ENCODE measurements around the gene SEMA4C.
A peak's percentile ranks its signal among the peaks of the same experiment; 100 is the strongest.

The SEMA4C gene

DNA sequence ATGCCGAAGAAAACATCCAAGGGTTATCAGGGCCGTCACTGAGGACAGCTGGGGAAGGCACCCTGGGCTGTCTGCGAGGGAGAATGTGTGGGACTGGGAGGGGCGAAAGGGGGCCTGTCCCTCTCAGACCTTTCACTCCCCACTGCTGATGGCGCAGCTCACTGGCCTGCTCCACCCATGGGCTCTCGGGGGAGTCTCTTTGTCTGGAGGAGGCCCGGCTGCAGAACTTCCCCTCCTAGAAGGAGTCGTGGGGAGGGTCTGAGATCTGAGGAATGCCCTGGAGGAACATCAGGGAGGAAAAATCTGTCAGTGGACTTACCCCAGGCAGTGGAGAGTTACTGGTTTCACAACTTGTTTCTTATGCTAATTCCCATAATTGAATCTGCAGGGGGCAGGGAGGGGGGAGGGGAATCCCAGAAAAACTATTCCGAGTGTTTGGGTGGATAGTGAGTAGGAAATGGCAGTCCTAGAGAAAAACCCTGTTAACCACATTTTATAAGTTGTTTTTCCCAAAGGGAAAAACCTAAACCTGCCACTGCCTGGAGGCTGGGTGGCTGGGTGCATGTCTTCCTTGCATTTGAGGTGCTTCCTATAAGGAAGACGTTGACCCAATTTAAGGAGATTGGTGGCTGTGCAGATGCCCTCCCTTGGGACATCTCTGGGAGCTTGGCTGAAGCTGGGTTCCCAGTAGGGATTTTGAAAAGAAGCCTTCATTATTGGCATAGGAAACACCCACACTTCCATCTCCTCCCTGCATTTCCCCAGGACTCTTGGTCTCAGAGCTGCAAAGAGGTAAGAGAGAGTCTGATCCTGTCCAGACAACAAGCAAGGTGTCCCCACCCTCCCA lies 11.7 kb upstream of the SEMA4C start:
- DNase-seq (ENCODE audit: low read depth) = no peak

DNA sequence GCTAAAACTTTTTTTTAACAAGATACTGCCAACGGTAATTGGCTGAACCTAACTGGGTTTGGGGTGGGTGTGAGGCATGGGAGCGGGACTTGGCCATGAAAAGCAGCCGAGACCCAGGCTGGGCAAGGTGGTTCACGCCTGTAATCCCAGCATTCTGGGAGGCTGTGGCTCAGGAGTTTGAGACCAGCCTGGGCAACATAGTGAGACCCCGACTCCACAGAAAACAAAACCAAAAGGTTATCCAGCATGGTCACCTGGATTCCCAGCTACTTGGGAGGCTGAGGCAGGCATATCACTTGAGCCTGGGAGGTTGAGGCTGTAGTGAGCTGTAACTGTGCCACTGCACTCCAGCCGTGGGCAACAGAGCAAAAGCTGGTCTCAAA lies 11.0 kb upstream of the SEMA4C start:
- no peak for DNase-seq (ENCODE audit: low read depth)

DNA sequence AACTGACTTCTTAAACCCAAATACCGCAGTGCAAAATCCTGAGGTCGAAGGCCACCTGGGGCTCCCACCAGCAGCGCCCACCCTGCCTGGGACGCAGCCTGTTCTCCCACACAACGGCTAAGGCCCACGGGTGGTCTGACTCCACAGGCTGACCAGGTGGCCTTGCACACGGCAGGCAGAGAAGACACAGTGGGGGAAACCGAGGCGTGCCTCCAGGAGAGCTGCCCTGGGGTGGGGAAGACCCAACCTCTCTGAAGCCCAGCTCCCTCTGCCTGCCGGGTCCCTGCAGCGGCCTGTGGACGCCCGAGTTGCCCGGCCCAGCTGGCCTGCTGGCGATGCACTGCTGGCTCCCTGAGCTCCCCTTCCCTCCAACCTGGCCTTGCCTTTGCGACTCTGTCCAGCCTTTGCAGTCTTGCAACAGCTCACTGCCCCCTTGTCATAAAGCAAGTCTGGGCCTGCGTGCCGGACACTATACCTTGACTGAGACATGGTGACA lies 9.7 kb upstream of the SEMA4C start:
- DNase-seq (ENCODE audit: low read depth) = no peak

DNA sequence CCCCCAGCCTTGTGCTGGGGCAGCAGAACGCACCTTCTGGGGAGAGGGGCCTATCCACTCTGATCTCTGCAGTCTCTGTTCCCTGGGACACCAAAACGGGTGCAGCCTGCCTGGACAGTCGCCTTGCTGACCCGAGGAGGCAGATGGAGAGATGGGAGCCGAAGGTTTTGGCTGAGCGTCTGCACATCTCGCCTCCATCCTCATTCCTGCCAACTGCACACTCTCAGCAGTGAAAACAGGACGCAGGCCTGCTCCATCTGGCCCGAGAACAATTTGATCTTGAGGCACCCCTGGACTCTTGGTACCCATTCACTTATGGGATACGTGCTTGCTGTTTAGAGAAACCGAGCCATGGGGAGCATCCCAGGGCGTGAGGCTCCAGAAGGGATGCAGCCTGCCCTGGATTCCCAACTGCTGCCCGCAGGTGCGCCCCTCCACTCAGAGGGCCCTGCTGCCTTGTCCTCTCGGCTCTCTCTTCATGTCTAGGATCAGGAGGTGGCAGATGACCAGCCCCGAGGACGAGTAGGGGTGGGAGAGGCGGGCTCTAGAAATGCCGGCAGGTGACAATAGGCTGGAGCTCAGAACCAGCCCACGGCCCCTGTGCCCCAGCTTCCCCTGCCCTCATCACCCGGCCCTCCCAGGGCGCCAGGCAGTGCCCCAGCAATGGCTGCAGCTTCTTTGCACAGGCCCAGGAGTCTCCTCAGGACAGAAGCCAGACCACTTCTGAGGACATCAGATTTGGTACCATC lies 9.1 kb upstream of the SEMA4C start:
- DNase-seq (ENCODE audit: low read depth) = no peak

DNA sequence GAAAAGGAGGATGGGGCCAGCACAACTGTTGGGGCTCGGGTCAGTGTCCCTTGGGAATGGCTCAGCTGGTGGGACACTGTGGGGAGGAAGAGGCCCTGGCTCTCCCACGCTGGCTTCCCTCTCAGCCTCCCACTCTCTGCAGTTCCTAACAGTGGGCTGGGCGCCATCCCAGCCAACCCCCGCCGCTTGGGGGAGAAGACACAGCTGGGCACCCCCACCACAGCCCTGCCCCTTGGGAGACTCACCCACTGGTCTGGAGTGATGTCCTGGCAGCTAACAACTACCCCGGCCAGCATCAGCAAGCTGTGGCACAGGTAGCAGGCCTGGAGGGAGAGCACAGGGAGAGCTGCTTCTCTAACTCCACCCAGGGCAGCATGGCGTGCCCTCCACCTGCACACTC lies 8.3 kb upstream of the SEMA4C start:
- DNase-seq (ENCODE audit: low read depth) = no peak

DNA sequence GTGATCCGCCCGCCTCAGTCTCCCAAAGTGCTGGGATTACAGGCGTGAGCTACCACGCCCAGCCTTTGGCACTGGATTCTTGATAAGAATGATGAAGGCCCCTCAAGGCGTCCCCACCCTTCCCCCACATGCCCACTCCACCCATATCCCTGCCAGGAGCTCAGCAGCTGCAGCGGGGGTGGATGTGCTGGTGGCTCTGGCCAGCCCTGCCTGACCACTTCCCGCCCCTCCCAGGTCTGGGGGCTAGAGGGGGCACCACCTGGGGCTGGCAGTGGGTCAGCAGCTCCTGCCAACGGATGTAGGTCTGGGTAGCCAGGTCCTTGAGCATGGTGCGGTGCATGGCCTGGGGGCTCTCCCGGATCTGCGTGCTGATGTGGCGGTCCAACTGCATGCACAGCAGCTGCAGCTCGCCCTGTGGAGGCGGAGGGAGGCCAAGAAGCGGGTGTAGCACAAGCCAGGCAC lies 7.8 kb upstream of the SEMA4C start:
- no peak for DNase-seq (ENCODE audit: low read depth)

DNA sequence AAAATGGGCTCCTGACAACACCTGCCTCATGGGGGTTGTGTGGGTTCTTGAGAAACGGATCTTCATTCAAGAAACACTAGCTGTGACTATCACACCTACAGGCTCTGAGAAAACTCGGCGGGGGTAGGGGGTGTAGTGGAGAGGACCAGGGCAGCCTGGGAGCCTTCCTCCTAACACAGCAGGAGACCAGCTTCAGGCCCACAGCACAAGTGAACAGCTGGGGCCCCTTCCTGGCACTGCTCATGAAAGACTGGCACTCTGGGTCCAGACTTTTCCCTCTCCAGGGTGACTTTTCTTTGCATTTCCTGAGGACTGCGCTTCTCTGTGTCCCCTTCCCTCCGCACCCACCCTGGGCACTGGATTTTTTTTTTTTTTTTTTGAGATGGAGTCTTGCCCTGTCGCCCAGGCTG lies 7.2 kb upstream of the SEMA4C start:
- no peak for DNase-seq (ENCODE audit: low read depth)

DNA sequence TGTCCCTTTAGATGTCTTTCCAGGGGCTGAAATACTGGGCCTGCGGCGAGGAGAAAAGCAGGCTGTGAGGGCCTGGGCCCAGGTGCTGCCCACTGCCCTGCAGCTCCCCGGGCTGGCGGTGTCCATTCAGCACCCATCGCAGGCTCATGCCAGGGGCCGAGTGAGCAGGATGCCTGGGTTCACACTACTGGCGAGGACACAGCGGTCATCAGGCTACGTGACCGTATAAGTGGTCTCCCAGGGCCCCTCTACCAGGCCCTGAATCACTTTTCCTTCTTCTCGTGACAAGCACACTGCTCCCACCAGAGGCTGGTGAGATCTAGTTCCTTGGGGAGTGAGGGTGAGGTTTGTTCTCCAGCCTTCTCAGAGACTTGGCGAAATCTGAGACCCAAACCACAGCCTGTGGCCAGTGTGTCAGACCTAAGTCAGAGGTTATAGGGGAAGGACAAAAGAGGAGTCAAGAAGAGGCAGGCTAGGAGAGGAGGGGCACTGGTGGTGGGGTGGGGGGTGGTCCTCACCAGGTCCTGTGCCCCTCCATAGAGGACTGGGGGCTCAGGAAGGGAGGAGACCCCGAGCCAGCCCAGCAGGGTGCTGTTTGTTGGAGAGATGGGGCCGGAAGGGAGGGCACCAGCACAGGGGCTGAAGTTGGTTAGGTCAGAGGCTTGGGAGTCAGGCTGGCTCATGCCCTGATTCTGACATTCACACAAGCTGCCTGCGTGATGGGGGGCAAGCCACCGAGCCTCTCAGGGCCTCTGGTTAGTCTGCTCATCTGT lies 6.6 kb upstream of the SEMA4C start:
- no peak for DNase-seq (ENCODE audit: low read depth)

DNA sequence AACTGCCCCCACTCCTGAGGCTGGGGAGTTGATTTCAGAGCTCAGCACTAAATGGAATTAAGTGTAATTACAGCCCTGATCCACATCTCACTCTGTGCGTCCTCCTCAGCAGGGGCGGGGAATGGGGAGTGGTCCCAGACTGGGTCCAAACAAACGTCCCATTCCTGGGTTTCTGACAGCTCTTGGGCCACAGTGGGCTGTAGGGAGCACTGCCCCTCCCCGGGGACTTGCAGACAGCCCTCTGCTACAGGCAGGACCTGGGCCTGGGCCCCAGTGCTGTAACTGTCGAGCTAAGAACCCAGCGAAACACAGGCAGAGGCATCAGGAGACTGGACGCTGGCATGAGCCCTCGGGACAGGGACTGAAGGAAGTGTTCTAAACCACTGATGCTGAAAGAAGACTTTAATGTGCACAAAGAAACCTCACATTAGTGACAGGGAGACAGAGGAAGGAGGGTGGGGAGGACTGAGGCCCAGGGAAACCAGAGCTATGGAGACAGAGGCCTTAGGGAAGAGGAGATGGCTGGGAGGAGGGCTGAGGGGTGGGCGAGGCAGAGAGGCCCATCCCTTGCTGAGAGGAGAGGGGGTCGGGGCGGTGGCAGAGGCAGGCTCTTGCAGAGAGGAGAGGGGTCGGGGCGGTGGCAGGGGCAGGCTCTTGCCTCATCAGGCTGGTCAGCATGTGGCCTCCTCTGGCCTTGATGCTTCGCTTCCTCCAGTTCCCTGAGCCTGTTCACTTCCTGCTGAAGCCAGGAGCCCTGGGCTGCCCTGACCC lies 5.8 kb upstream of the SEMA4C start:
- DNase-seq (ENCODE audit: low read depth) = no peak

DNA sequence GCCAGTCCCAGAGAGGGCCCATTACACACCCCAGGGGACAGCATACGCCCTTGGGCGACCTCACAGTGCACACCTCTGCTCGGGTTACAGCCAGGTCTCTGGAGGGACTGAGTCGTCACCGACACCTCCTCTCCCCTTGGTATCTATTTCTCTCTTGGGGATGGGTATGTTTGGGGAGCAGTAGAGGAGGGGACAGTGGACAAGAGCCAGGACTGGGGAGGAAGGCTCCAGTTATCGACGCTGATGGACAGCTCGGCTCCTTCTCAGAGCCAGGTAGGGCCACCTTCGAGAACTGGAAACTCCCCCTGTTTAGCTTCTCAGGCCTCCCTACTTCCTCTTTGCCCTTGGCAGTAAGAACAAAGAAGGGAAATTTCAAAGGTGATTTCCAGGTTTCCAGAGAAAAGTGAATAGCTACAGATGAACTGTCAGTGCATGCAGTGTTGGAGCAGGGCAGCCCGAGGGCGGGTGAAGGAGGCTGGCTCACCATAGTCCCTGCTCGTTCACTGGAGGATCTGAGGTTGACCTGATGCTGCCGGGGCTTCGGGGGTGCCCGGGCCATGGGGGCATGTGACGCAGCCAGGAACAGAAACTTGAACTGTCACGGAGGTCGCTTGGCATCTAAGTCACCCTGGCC lies 4.4 kb upstream of the SEMA4C start:
- no peak for DNase-seq (ENCODE audit: low read depth)

DNA sequence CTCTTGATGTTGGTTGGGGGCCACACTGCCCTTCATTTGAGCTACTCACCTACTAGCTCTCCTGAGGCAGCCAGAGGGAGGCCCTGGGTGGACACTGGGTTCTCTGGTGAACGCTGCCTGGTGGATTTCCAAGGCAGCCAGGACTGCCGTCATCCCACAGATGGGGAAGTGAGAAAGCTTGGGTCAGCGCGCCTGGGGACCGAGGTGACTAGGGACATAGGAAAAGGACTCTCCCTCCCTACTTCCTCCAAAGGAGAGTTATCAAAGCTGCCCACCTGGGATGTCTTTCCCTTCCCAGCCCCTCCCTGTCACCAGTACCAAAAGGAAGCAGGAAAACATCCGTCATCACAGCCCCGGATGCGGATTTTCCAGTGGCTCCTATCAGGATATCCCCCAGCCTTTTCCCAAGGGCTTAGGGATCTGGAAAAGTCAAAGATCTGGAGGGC lies 3.8 kb upstream of the SEMA4C start:
- DNase-seq (ENCODE audit: low read depth) = no peak

DNA sequence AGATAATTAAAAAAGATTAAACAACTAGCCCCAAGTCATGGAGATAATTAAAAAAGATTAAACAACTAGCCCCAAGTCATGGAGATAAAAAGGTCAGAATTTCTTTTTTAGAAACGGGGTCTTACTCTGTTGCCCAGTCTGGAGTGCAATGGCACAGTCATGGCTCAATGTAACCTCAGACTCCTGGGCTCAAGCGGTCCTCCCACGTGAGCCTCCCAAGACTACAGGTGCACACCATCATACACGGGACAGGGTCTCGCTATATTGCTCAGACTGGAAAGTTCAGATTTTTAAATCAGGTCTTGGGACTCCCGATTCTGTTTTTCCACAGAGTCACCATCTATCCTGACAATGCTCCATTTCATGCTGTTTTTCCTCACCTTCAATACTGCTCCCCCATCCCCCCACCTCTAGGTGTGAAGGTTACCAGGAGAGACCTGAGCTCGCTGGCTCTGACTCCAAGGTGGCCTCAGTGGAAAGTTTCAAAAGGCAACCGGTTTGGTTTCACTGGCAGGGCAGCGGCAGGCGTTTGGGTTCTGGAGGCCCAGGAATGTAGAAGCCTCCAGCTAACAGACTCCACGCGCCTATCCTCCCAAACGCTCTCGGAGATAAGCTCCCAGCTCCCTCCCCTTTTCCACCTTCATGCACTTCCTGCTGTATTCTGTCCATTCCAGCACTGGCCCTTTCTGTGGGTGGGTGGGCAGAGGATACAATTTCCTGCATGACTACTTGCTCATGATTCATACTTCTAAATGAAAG lies 2.9 kb upstream of the SEMA4C start:
- no peak for DNase-seq (ENCODE audit: low read depth)

DNA sequence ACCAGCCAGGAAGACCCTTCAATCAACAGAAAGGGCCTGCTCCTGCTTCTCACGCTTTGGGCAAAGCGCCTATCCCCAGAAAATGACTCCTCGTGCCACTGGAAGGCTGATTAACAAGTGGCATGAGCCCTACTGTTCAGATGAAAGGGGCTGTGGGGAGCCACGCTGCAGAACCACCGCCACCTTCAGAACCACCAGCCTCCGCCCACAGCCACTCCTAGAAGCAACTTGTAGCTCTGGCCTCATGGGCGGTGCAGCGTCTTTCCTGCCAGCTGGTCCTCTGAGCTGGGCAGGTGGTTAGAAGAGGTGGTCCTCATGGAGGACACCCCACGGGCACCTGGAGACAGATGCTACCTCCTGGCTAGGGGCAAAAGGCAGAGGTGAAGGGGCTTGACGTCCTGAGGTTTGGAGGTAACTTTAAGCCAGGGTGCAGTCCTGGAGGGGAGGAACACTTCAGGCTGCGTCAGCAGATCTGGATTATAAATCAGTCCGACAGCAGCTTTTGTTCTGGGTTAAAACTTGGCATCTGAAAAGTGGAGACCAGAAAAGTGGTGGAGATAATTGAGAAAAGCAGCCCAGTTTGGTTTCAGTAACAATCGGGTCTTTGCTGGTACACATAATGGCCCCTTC lies 861 bp upstream of the SEMA4C start:
- peak; percentile 52 for DNase-seq (ENCODE audit: low read depth)

DNA sequence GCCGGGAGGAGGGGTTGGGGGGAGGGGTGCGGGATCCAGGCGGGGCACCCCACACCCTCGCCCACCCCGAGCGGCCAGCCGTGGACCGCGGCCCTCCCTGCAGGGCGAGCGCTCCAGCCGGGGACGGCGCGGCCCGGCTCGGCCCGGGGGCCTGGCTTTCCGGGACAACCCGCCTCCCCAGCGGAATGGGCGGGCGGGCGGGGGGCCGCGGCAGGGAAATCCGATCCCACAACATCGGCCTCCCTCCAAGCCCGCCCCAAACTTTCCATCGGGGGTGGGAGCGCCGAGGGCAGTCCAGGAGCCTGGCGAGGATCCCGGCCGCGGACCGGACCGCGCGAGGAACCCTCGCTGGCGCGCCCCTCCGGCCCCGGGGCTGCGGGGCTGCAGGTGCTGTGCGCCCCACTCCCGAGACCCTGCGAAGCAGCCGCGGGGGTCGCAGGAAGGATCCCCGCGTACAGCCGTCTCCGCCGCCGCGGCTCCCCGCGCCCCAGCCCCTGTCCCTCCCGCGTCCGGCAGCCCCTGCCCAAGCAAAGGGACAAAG lies 529 bp downstream of the SEMA4C start:
- DNase-seq (ENCODE audit: low read depth) = no peak

DNA sequence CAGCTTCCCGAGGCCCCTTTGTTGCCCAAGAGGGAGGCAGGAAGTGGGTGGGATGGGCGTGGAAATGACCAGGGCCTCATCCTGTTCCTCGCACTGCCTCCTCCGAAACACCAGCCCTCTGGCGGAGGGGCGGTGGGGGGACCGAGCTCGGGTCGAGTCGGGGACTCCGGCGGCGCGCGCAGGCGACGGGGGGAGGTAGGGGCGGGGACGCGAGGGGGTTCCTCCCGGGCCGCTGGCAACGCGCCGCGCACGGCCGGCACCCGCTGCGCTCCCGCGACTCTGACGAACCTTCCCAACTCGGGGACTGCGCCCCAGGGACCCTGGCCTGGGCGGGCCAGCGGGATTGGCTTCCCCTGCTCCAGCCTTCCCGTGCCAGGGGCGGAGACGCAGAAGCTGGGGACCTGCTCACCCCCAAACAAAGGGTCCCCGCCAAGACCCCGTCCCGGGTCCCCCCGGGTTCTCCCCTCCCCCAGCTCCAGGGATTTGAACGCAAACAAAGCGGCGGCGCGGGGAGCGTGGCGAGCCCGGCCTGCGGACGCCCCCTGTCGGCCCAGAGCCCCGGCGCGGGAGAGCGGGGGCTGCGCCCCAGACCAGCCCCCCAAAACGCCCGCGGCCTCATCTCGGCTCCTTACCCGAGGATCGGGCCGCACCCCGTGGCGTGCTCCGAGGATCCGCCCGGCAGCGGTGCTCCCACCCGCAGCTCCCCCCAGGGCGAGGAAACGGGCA lies 1.2 kb downstream of the SEMA4C start:
- peak; percentile 38 for DNase-seq (ENCODE audit: low read depth)

DNA sequence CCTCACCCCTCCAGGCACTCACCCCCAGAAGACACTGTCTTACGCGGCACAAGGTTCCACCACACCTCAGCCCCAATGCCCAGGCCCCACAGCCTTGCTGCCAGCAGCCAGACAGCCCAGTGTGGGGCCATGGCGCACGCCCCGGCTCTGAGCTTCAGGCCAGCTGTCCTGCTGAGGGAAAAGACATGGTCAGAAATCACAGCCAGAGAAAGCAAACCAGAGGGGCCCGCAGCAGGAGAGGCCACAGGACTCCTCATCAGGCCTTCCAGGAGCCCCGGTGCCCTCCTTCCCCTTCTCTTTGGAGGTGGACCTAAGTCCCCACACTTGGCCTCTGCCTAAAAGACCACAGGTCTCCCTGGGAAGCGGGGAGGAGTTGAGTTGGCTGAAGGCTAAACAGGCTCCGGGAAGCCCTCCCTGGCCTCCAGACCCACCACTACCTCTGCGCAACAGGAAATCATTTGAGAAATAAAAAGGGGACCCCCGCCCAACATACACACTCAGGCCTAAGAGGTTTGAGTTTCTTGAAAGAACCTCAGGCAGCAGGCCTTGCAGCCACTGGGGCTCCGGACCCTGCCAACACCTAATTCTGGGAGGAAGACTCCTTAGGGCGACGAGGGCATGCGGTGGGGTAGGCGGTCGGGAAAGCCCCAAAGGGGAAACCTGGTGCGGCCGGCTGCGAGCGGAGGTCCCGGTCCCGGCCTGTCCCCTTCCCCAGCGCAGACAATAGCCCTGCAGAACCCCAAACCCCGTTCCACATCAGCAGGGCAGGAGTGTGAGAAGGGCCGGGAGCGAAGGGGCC lies 1.9 kb downstream of the SEMA4C start:
- DNase-seq (ENCODE audit: low read depth) = no peak

DNA sequence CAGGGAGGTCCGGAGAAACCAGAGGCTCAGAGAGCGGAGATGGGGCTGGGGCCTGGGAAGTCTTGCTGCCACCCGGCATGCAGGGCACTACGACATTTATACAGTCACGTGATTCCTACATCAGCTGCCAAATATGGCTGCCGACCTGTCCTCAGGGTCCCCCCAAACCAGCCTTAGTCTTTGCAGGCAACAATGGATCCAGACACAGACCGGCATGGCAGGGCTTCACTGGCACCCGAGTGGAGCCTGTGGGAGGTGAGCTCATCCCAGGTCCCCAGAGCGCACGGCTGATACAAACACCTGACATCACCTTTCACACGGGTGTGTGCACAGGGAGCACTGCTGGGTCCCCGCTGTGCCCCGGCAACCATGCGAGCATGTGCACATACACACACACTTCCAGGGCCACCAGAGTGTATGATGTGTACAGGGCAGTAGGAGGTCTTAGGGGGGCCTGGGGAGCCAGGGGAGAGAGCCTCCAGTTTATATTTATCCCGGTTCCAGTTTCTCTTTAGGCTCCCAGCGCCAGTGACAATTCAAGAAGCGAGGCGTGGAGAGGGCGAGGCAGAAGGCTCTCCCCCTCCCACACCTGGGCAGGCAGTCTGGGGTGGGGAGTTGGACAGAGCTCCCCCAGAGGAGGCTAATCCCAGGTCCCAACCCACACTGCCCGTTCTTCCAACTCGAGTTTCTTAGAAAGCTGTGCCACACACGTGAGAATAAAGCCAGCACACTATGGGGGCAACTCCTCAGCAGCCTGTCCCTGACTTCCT lies 2.7 kb downstream of the SEMA4C start:
- DNase-seq (ENCODE audit: low read depth) = no peak
